HG03565 (cell line): Measurements from ENCODE around the gene N4BP2L1.
A peak's percentile ranks its signal among the peaks of the same experiment; 100 is the strongest.

Experiments used
- ATAC-seq: cut with Tn5 transposase; IDR thresholded peaks from one replicate; pipeline ENCODE4 v1.9.1; 2021; ENCODE audit warnings: mild to moderate bottlenecking, moderate library complexity; ENCODE audit not compliant: unreplicated experiment

Gene N4BP2L1

GRCh38 chr13:32427852-32428580, at the start of gene N4BP2L1:
TSS of gene N4BP2L1 (minus strand) at chr13:32428130. CDS start at chr13:32428082, 48 bp downstream.
- peak; percentile 50 for ATAC-seq

GRCh38 chr13:32476892-32477291, 49.0 kb upstream of the N4BP2L1 start:
- no peak for ATAC-seq

- no peak for ATAC-seq
Measured at GRCh38 chr13:32476021-32476731, 48.2 kb upstream of the N4BP2L1 start.

GRCh38 chr13:32474999-32475792, 47.3 kb upstream of the N4BP2L1 start:
- ATAC-seq = no peak

- ATAC-seq = no peak
Measured at GRCh38 chr13:32473650-32474049, 45.7 kb upstream of the N4BP2L1 start.

GRCh38 chr13:32472194-32472621, 44.3 kb upstream of the N4BP2L1 start:
- ATAC-seq = peak; percentile 79

GRCh38 chr13:32471187-32471922, 43.4 kb upstream of the N4BP2L1 start:
- no peak for ATAC-seq

GRCh38 chr13:32468502-32469142, 40.7 kb upstream of the N4BP2L1 start:
- ATAC-seq = no peak

DNA sequence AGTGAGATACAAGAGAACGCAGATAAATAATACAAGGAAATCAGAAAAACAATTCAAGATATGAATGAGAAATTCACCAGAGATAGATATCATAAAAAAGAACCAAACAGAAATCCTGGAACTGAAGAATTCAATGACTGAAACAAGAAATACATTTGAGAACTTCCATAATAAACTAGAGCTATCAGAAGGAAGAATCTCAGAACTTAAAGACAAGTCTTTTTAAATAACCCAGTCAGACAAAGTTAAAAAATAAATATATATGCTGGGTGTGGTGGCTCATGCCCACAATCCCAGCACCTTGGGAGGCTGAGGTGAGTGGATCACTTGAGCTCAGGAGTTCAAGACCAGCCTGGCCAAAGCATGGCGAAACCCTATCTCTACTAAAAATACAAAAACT, 28.7 kb upstream of the N4BP2L1 start:
- no peak for ATAC-seq

DNA sequence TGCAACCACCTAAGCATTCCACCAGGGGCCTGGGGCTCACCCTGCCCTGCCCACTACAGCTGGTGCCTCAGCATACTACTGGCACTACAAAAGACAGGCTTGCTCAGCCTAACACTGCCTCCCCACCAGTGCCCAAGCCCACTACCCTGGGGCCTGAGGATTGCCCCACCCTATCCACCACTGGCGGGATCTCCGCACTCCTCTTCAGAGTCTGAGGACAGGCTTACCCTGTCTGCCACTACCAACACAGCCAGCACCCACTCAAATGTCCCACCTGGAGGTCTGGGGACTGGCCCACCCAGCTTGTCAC, 27.6 kb upstream of the N4BP2L1 start:
- no peak for ATAC-seq

DNA sequence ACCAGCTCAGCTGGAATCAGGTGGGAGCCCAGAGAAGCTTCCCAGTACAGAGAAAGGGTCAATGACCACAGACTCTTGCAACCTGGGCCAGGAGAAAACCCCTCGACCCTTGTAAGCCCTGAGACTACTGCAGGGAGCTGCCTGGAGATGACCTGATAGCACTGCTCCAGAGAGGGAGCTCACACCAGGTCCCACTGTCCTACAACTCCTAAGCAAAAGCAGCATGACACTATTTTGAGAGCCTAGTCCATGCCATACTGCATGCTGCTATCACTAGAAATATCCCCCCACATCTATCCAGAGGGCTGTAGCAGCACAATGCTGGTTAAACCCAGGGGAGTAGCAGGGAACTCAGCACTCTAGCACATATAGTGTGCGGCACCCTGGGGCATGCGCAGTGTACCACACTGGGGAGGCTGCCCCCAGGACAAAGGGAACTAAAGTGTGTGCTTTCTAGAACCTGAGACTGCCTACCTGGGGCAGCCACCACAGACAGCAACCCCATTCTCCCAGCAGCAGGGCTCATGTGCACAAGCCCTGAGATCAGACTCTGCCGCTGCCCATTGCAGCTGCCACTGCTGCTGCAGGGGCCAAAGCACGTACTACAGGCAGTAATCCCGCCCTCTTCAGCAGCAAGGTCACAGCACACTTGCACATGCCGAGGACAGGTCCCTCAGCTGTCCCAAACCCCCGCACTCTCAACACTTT, 27.1 kb upstream of the N4BP2L1 start:
- no peak for ATAC-seq

DNA sequence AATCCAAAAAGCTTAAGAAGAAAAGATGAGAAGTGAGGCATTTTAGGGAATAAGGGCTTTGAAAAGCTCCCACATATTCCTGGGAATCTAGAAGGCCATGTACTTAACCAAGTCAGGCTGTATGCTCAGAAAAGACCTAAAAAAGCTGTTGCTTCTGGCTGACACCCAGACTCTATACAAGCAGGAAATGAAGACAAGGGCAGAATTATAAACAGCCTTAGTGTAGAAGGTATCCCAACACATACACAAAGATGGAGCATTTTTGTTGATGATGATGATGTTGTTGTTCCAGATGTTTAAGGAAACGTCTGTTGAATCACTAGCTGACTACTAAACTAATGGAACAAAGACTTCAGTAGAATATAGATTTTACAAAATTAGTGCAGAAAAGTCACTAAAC, 26.1 kb upstream of the N4BP2L1 start:
- ATAC-seq = no peak

GRCh38 chr13:32448972-32449371, 21.0 kb upstream of the N4BP2L1 start:
- ATAC-seq = no peak

GRCh38 chr13:32447894-32448623, 20.1 kb upstream of the N4BP2L1 start:
- no peak for ATAC-seq

DNA sequence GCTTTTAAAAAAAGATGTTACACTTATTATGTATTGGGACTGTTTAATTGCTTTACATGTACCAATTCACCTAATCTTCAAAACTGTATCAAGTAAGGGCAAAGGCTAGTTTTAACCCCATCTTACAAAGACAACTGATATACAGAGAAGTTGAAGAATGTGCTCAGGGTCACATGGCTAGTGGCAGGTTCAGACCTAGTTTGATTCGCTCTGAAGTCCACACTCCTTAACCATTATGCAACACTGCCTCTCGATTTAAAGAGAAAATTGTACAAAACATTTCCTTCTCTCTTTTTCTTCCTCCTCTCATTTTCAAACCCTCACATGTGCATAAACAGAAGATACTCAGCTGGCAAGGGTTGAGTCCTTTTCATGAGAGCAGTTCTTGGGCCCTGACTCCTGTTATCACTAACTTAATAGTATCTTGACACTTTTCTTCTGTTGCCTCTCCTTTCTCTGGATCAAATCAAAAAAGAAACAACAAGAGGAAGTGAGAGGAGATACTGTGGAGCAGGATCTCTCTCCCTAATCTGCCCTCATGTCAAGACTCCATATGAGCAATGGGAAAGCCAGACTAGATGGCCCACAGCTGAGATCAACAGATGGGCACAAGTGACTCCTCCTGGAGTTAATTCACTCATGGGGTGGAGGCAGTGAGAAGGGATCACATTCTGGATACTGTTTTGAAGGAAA, 19.0 kb upstream of the N4BP2L1 start:
- ATAC-seq = no peak

DNA sequence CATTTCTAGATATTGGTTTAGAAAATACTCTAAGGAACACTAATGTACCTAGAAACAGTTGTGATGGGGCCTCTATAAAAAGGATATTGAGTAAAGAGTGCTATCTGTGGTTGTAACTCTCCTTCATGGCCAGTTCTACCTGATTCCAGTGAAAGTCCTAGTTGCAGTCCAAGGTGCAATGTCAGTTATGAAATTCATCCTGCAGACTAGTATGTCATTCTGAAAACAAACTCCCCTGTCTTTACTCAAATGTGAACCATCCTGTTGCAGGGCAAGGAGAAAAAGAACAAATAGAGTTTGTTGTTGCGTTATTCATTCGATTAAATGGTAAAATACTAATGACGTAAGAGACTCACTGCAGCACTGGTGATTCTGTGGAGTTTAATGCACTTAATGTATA, 18.3 kb upstream of the N4BP2L1 start:
- ATAC-seq = no peak

DNA sequence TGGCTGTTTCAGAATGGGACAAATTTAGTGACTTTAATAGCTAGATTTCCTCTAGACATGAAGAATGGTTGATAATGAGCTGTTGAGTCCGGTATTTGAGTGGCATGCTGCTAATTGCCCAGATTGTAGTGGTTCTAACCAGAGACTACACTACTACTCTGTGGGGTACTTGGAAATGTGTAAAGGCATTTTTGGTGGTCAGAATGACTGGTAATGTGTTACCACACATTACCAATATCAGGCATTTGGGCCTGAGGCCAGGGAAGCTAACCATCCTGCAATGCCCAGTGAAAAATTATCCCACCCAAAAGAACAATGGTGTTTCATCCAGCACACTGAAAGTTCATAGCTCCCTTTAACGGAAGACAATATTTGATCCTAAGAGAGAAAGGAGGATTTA, 17.5 kb upstream of the N4BP2L1 start:
- no peak for ATAC-seq

GRCh38 chr13:32443111-32443510, 15.2 kb upstream of the N4BP2L1 start:
- peak; percentile 50 for ATAC-seq

DNA sequence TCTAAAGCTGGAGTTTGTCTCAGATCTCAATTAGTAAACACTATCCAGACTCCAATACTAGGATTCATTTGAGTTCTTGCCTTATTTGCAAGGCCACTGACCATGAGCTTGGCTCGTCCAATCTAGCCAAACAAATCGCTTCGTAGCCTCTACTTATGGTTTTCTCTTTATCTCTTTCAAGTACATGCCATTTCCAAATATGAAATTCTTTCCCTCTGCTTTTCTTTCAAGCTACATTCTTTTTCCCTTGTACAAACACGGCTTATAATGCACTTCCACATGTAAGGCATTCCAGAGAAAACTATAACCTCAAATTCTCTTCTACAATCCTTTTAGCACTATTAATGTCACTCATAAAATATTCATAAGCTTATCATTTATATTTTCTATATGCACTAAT, 10.9 kb upstream of the N4BP2L1 start:
- no peak for ATAC-seq
